ENCODE data around the gene MAP1LC3B. TPM values are rescaled to one million over a fixed set of nuclear protein-coding genes. Genes with fewer than 3 reads are reported as not detected.

Gene MAP1LC3B
- polyA plus RNA-seq, 2 of the 4 experiments (the other 2 are of a cell fraction) = 52.3 to 94.1 TPM

DNA sequence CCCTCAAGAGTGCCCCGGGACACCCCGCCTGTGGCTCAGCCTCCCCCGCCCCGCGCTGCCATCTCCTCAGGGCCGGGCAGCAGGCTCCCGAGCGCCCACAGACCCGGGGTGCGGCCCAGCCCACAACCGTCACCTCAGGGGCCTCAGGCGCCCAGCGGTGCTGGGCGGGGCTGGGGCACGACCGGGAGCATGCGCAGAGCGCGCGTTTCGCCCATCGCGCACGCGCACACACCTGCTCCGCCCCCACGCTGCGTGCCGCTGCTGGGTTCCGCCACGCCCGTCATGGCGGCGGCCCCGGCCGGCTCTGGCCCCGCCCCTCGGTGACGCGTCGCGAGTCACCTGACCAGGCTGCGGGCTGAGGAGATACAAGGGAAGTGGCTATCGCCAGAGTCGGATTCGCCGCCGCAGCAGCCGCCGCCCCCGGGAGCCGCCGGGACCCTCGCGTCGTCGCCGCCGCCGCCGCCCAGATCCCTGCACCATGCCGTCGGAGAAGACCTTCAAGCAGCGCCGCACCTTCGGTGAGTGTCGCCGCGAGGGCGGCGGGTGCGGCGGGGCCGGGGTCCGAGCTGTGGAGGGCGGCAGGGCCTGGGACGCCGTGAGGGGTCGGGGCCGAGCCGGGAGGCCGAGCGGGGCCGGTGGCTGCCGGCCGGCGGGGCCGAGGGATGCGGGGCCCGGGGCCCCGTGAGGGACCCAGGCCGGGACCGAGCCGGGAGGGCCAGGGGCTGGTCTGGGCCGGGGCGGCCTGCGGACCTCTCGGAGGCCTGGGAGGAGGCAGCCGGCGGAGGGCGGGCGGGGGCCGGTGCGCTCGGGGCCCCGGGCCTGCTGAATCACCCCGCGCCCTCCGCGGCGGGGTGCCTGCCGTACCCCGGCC lies at the start of gene MAP1LC3B (continued):
- no peak for TF ChIP-seq RARB (CRISPR knock-in tag; IDR thresholded peaks at IDR 0.05)
- no peak for TF ChIP-seq RNF2 (IDR thresholded peaks at IDR 0.05; ENCODE audit: borderline replicate concordance, low read depth)
- TF ChIP-seq, protein P1, sequence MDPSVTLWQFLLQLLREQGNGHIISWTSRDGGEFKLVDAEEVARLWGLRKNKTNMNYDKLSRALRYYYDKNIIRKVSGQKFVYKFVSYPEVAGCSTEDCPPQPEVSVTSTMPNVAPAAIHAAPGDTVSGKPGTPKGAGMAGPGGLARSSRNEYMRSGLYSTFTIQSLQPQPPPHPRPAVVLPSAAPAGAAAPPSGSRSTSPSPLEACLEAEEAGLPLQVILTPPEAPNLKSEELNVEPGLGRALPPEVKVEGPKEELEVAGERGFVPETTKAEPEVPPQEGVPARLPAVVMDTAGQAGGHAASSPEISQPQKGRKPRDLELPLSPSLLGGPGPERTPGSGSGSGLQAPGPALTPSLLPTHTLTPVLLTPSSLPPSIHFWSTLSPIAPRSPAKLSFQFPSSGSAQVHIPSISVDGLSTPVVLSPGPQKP (IDR thresholded peaks at IDR 0.05; ENCODE audit: low read depth, low read length) = no peak
- TF ChIP-seq HEYL (CRISPR knock-in tag; IDR thresholded peaks at IDR 0.05) = no peak
- TF ChIP-seq NFE2L2 (conservative IDR thresholded peaks at IDR 0.05; ENCODE audit: low read length) = no peak
- TF ChIP-seq TP53 (CRISPR knock-in tag; IDR thresholded peaks at IDR 0.05) = peak; percentile 31; the same call in 1 of the 2 replicates
- TF ChIP-seq ZNF302 (CRISPR knock-in tag; IDR thresholded peaks at IDR 0.05) = no peak
- TF ChIP-seq PHF8 (IDR thresholded peaks at IDR 0.05; ENCODE audit: borderline replicate concordance, low read depth) = peak; percentile 78; the same call in 1 of the 2 replicates
- TF ChIP-seq, protein P2, sequence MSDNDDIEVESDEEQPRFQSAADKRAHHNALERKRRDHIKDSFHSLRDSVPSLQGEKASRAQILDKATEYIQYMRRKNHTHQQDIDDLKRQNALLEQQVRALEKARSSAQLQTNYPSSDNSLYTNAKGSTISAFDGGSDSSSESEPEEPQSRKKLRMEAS (IDR thresholded peaks at IDR 0.05) = peak; percentile 68; the same call in 1 of the 2 replicates
- TF ChIP-seq BHLHE40 (IDR thresholded peaks at IDR 0.05; ENCODE audit: low read depth, low read length) = peak; percentile 20; the same call in 1 of the 2 replicates
- TF ChIP-seq CBX8 (IDR thresholded peaks at IDR 0.05) = no peak
- no peak for TF ChIP-seq KDM5A (IDR thresholded peaks at IDR 0.05)
- TF ChIP-seq, protein P3, sequence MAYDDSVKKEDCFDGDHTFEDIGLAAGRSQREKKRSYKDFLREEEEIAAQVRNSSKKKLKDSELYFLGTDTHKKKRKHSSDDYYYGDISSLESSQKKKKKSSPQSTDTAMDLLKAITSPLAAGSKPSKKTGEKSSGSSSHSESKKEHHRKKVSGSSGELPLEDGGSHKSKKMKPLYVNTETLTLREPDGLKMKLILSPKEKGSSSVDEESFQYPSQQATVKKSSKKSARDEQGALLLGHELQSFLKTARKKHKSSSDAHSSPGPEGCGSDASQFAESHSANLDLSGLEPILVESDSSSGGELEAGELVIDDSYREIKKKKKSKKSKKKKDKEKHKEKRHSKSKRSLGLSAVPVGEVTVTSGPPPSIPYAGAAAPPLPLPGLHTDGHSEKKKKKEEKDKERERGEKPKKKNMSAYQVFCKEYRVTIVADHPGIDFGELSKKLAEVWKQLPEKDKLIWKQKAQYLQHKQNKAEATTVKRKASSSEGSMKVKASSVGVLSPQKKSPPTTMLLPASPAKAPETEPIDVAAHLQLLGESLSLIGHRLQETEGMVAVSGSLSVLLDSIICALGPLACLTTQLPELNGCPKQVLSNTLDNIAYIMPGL (CRISPR knock-in tag; IDR thresholded peaks at IDR 0.05; ENCODE audit: borderline replicate concordance) = no peak
- TF ChIP-seq JUN (IDR thresholded peaks at IDR 0.05) = peak; percentile 76 to 93; a peak in 4 of 5 replicates

DNA sequence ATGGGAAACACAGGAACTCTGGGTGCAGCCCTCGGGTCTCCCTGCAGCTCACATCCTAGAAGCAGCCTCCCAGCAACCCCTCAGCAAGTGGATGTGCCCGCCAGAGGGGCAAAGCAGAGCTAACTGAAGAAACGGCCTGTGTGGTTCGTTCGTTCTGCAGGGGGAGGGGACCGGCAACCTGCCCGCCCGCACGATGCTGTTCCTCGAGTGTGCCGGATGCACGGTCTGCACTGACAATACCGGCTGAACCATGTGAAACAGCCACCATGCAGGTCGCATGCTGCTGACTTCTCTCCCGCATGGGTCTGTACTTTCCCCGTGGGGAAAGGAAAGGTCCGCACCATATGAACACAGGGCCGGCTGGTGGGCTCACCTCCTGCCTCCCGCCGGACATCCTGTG lies 49.6 kb upstream of the MAP1LC3B start:
- POLR2A ChIA-PET = no interaction called here
- FAIRE-seq (no peak), DNase-seq (ENCODE audit: low read depth in 1 of 2, low spot score in 1 of 2) (no peak), ATAC-seq (no peak)
- WGBS (ENCODE audit: missing lambda C conversion rate) = 94% methylated on average over 18 of the region's 20 CpGs
- CTCF ChIA-PET = interaction anchor here (0.8 to 3.5 kb wide), 2 partner anchors 11 to 18 kb away, joined by 3 to 11 read pairs; no protein-coding TSS in a partner anchor
- H3K4me2 ChIP-seq = no peak overlapping the region
- H3K4me1 ChIP-seq = no peaks in the 10 kb centered on the region
- TF ChIP-seq EHF (CRISPR knock-in tag; IDR thresholded peaks at IDR 0.05) (no peak), KDM5A (IDR thresholded peaks at IDR 0.05) (no peak), GATA3 (IDR thresholded peaks at IDR 0.05; ENCODE audit: borderline replicate concordance) (no peak), RFX5 (IDR thresholded peaks at IDR 0.05) (no peak), JUNB (IDR thresholded peaks at IDR 0.05) (no peak)
- H3K9me3 ChIP-seq = no peaks in the 10 kb centered on the region
- H3K4me3 ChIP-seq = no peak overlapping the region
- no peak overlapping the region for H3K27ac ChIP-seq

DNA sequence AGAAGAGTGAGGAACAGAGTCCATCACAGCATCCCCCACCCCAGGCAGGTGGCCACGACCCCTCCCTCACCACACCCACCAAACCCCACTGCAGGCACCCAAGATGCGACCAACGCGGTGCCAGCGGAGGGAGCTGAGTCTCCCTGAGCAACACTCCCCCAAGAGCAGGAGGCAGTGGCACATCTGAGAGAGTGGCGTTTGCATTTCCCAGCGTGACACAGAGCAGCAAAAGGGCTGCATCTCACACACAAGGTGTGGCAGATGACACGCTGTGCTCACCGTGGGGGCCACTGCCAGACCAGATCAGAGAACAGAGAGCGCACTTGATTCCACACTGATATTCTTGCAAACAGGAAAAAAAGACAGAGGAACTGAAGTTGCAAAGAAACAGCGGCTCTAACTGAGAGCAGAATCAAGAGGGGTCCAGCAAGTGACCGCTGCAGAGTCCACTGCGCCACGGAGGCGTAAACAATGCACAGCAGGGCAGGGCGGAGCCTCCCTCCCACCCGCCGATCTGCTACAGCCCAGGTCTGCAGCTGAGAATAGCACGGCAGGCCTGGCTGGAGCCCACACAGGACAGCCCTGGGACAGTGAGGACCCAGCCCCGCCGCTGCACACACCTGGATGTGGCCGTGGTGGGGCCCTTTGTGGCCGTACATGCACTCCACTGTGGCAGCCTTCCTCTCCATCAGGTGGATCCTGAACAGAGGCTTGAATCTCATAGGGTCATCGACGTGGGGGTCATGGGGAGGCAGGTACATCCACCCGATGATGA lies 49.0 kb upstream of the MAP1LC3B start:
- no peak overlapping the region for H3K27ac ChIP-seq
- POLR2A ChIA-PET = no interaction called here
- ATAC-seq (no peak), DNase-seq (ENCODE audit: low read depth in 1 of 2, low spot score in 1 of 2) (no peak), FAIRE-seq (no peak)
- no peak overlapping the region for H3K4me2 ChIP-seq
- no peaks in the 10 kb centered on the region for H3K9me3 ChIP-seq
- TF ChIP-seq NPAS2 (CRISPR knock-in tag; IDR thresholded peaks at IDR 0.05; ENCODE audit: borderline replicate concordance) (no peak), HOXA7 (CRISPR knock-in tag; IDR thresholded peaks at IDR 0.05) (no peak), NFE2L2 (conservative IDR thresholded peaks at IDR 0.05; ENCODE audit: low read length) (no peak), FOSL2 (IDR thresholded peaks at IDR 0.05) (no peak), FOSL2 (CRISPR knock-in tag; IDR thresholded peaks at IDR 0.05) (no peak), ZC3H11A (IDR thresholded peaks at IDR 0.05) (no peak), CBX2 (IDR thresholded peaks at IDR 0.05; ENCODE audit: borderline replicate concordance, low read depth) (no peak), RFX5 (IDR thresholded peaks at IDR 0.05) (no peak), RCOR1 (IDR thresholded peaks at IDR 0.05; ENCODE audit: low read depth, low read length) (no peak), SMC3 (IDR thresholded peaks at IDR 0.05) (no peak), NR3C1 (IDR thresholded peaks at IDR 0.05) (no peak), ZNF302 (CRISPR knock-in tag; IDR thresholded peaks at IDR 0.05) (no peak), KDM1A (IDR thresholded peaks at IDR 0.05; ENCODE audit: low read depth) (no peak), HEYL (CRISPR knock-in tag; IDR thresholded peaks at IDR 0.05) (no peak)
- 87% methylated on average over 23 of the region's 26 CpGs for WGBS (ENCODE audit: missing lambda C conversion rate)
- no peaks in the 10 kb centered on the region for H3K4me1 ChIP-seq
- CTCF ChIA-PET = interaction anchor here (0.6 to 3.5 kb wide), 7 partner anchors 9 to 292 kb away, joined by 3 to 11 read pairs (median 3); no protein-coding TSS in a partner anchor
- H3K4me3 ChIP-seq = no peak overlapping the region

Measured in A549 (cell line).